ENCODE measurements around the gene ADGRD2. TPM values are rescaled to one million over a fixed set of nuclear protein-coding genes. Genes with fewer than 3 reads are reported as not detected.
A peak's percentile ranks its signal among the peaks of the same experiment; 100 is the strongest.

The ADGRD2 gene
- total RNA-seq, 3 donors from 2014 or later, result 2.6 to 2.9 TPM; not detected in 1

DNA sequence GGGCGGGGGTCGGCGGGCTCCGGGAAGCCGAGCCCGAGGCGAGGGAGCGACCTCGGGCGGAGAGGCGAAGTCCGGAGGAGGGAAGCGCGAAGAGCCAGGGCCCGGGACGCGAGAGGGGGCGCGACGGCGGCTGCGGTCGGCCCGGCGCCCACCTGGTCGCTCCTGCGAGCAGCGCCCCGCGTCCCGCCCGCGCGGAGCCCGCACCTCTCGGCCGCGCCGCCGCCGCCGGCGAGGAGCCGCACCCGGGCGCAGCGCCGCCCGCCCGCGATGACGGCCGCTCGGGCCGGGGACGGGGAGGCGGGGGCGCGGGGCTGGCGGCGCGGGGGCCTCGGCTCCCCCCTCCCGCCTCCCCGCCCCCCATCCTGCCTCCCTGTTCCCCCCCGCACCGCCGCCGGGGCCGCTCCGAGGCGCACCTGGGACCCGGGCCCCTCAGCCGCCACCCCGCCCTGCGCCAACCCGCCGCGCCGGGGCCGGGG is 54.3 kb downstream of the ADGRD2 start:
- peak overlapping the region in 2 of 3 donors; percentile 33 to 56 for H3K4me3 ChIP-seq
- TF ChIP-seq, protein P1, sequence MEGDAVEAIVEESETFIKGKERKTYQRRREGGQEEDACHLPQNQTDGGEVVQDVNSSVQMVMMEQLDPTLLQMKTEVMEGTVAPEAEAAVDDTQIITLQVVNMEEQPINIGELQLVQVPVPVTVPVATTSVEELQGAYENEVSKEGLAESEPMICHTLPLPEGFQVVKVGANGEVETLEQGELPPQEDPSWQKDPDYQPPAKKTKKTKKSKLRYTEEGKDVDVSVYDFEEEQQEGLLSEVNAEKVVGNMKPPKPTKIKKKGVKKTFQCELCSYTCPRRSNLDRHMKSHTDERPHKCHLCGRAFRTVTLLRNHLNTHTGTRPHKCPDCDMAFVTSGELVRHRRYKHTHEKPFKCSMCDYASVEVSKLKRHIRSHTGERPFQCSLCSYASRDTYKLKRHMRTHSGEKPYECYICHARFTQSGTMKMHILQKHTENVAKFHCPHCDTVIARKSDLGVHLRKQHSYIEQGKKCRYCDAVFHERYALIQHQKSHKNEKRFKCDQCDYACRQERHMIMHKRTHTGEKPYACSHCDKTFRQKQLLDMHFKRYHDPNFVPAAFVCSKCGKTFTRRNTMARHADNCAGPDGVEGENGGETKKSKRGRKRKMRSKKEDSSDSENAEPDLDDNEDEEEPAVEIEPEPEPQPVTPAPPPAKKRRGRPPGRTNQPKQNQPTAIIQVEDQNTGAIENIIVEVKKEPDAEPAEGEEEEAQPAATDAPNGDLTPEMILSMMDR (IDR thresholded peaks at IDR 0.05), result no peak
- TF ChIP-seq POLR2A (IDR thresholded peaks at IDR 0.05) (no peak), POLR2AphosphoS5 (IDR thresholded peaks at IDR 0.05) (no peak)
- no peak for DNase-seq (ENCODE audit: low spot score in 2 of 2)
- H3K27ac ChIP-seq, result no peak overlapping the region
- no peaks in the 10 kb centered on the region for H3K36me3 ChIP-seq
- no peaks in the 10 kb centered on the region for H3K9me3 ChIP-seq
- intact Hi-C loops (cut with DNase I; ENCODE audit: low total_unique reads), result loop anchor here (5.0 to 10.0 kb wide), 2 partner anchors 890 to 1348 kb away; no protein-coding TSS in a partner anchor
- peaks cover 6 to 52% of the 10 kb centered on the region in 2 donors for H3K27me3 ChIP-seq
- peaks cover 0 to 5% of the 10 kb centered on the region in 2 donors for H3K4me1 ChIP-seq

- H3K4me1 ChIP-seq, result peaks cover 0 to 5% of the 10 kb centered on the region in 2 donors
These were observed 55.0 kb downstream of the ADGRD2 start for GRCh38 chr9:124505006-124505900.

GRCh38 chr9:124505901-124506346 is 55.7 kb downstream of the ADGRD2 start:
- no peak for DNase-seq (ENCODE audit: low spot score in 2 of 2)
- Histone ChIP-seq H3K9me3 (no peaks in the 10 kb centered on the region), H3K27ac (no peak overlapping the region), H3K4me1 (peaks cover 0 to 5% of the 10 kb centered on the region in 2 donors), H3K36me3 (no peaks in the 10 kb centered on the region), H3K27me3 (peaks cover 6 to 40% of the 10 kb centered on the region in 2 donors), H3K4me3 (no peak overlapping the region)
- intact Hi-C loops (cut with DNase I; ENCODE audit: low total_unique reads), result loop anchor here (10.0 kb wide), 1 partner anchor 891 kb away; no protein-coding TSS in a partner anchor
- no peak for TF ChIP-seq POLR2A (IDR thresholded peaks at IDR 0.05)
- TF ChIP-seq, protein P1 (IDR thresholded peaks at IDR 0.05), result no peak
- no peak for TF ChIP-seq POLR2AphosphoS5 (IDR thresholded peaks at IDR 0.05)

More at GRCh38 chr9:124505006-124505900, 55.0 kb downstream of the ADGRD2 start:
- TF ChIP-seq POLR2A (IDR thresholded peaks at IDR 0.05) (no peak), POLR2AphosphoS5 (IDR thresholded peaks at IDR 0.05) (no peak)
- TF ChIP-seq, protein P1 (IDR thresholded peaks at IDR 0.05), result no peak
- H3K27ac ChIP-seq, result no peak overlapping the region
- intact Hi-C loops (cut with DNase I; ENCODE audit: low total_unique reads), result loop anchor here (10.0 kb wide), 1 partner anchor 890 kb away; no protein-coding TSS in a partner anchor
- H3K36me3 ChIP-seq, result no peaks in the 10 kb centered on the region
- no peak for DNase-seq (ENCODE audit: low spot score in 2 of 2)
- H3K27me3 ChIP-seq, result peaks cover 6 to 47% of the 10 kb centered on the region in 2 donors
- no peaks in the 10 kb centered on the region for H3K9me3 ChIP-seq
- H3K4me3 ChIP-seq, result peak overlapping the region in 1 of 3 donors; percentile 56

DNA sequence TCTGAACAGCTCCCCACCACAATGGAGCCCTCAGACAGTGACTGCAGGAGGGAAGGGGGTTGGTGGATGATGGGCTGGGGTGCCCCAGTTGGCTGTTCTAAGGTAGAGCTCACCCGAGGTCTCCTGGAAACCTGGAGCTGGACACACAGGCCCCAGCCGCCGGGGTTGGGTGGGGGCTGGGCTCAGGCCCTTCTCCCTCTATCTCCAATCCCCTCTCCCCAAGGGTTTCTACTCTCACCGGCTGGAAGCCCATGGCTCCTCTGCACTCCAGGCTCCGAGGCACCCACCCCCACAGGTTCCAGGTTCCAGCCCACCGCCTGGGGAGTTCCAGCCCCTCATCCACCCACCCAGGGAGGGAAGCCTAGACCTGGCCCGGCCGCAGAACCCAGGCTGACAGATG is 56.2 kb downstream of the ADGRD2 start:
- Histone ChIP-seq H3K9me3 (no peaks in the 10 kb centered on the region), H3K36me3 (no peaks in the 10 kb centered on the region), H3K4me3 (no peak overlapping the region), H3K27ac (no peak overlapping the region), H3K27me3 (peaks cover 6 to 35% of the 10 kb centered on the region in 2 donors), H3K4me1 (peaks cover 0 to 5% of the 10 kb centered on the region in 2 donors)
- no peak for DNase-seq (ENCODE audit: low spot score in 2 of 2)
- intact Hi-C loops (cut with DNase I; ENCODE audit: low total_unique reads), result loop anchor here (10.0 kb wide), 1 partner anchor 892 kb away; no protein-coding TSS in a partner anchor
- TF ChIP-seq, protein P1 (IDR thresholded peaks at IDR 0.05), result no peak
- TF ChIP-seq POLR2AphosphoS5 (IDR thresholded peaks at IDR 0.05) (no peak), POLR2A (IDR thresholded peaks at IDR 0.05) (no peak)

Data from breast epithelium (tissue), 4 donors.